Hepatocyte (in vitro differentiated cells): ENCODE data around the gene ADCY6. TPM values are rescaled to one million over a fixed set of nuclear protein-coding genes. Genes with fewer than 3 reads are reported as not detected.

Experiments used
- DNase-seq: peaks from one replicate; pipeline ENCODE4 v3.0.0-alpha.2; 2016; ENCODE audit warnings: low spot score
- H2AFZ ChIP-seq: fragments of 200-600 bp; sonication (generic); 2 replicates; pipeline ENCODE4 v1.6.0; 2016; ENCODE audit warnings: antibody characterized with exemption, mild to moderate bottlenecking
- H3K27ac ChIP-seq: fragments of 200-600 bp; sonication (generic); 2 replicates; pipeline ENCODE4 v1.5.1; 2016; ENCODE audit warnings: mild to moderate bottlenecking
- H3K27me3 ChIP-seq: fragments of 200-600 bp; sonication (generic); 2 replicates; pipeline ENCODE4 v1.6.1; 2016
- H3K36me3 ChIP-seq: fragments of 200-600 bp; sonication (generic); replicated peaks from 2 replicates; pipeline ENCODE4 v1.5.1; 2016; ENCODE audit warnings: low read depth; ENCODE audit not compliant: insufficient read depth
- H3K4me1 ChIP-seq: fragments of 200-600 bp; sonication (generic); 2 replicates; pipeline ENCODE4 v1.5.1; 2016; ENCODE audit warnings: mild to moderate bottlenecking, moderate library complexity; ENCODE audit not compliant: insufficient read depth
- H3K4me2 ChIP-seq: fragments of 200-600 bp; sonication (generic); 2 replicates; pipeline ENCODE4 v1.6.0; 2016
- H3K4me3 ChIP-seq: fragments of 200-600 bp; sonication (generic); 2 replicates; pipeline ENCODE4 v1.5.1; 2016; ENCODE audit warnings: mild to moderate bottlenecking
- H3K79me2 ChIP-seq: fragments of 200-600 bp; sonication (generic); 2 replicates; pipeline ENCODE4 v1.6.0; 2017; ENCODE audit warnings: mild to moderate bottlenecking
- H3K9me2 ChIP-seq: fragments of 200-600 bp; sonication (generic); replicated peaks from 2 replicates; pipeline ENCODE4 v1.6.0; 2017; ENCODE audit warnings: mild to moderate bottlenecking; ENCODE audit not compliant: insufficient read depth
- H3K9me3 ChIP-seq: fragments of 200-600 bp; sonication (generic); 2 replicates; pipeline ENCODE4 v1.5.1; 2016; ENCODE audit warnings: low read depth, mild to moderate bottlenecking
- H4K20me1 ChIP-seq: fragments of 200-600 bp; sonication (generic); 2 replicates; pipeline ENCODE4 v1.6.0; 2016; ENCODE audit warnings: mild to moderate bottlenecking; ENCODE audit not compliant: insufficient read depth, poor library complexity, severe bottlenecking
- CTCF ChIP-seq: fragments of 200-600 bp; sonication (generic); IDR thresholded peaks from 2 replicates; pipeline ENCODE4 v1.5.1; 2016; ENCODE audit warnings: antibody characterized with exemption, mild to moderate bottlenecking; ENCODE audit not compliant: poor library complexity
- EZH2 ChIP-seq: fragments of 200-600 bp; sonication (generic); IDR thresholded peaks from 2 replicates; pipeline ENCODE4 v1.6.1; 2016; ENCODE audit warnings: antibody characterized with exemption, mild to moderate bottlenecking, borderline replicate concordance
- EZH2phosphoT487 ChIP-seq: fragments of 200-600 bp; sonication (generic); IDR thresholded peaks from one replicate; pipeline ENCODE4 v1.6.1; 2018; ENCODE audit warnings: antibody characterized with exemption, mild to moderate bottlenecking, low read depth, moderate library complexity; ENCODE audit not compliant: unreplicated experiment, severe bottlenecking
- WGBS: methylation state at CpG from one replicate; pipeline ENCODE4 v1.1.6; 2016; ENCODE audit warnings: low lambda C conversion rate; ENCODE audit errors: missing lambda C conversion rate; 5-methylcytosine and 5-hydroxymethylcytosine counted together
- polyA plus RNA-seq: library from polyadenylated mRNA; unstranded; fragments of >200 nt; fragmentation: Nextera tagmentation; extraction: Ambion mirVana; gene quantifications from 2 replicates; pipeline ENCODE4 v1.2.1, GENCODE V29; 2016
- total RNA-seq: library from RNA; depleted of rRNA; stranded (reverse); fragments of >200 nt; gene quantifications from 2 replicates; pipeline ENCODE4 v1.2.3, GENCODE V29; 2014

The ADCY6 gene
- total and polyA plus RNA-seq, 2 experiments from 2014 or later, result 22.7 to 37.7 TPM

GRCh38 chr12:48824112-48824511, 35.2 kb upstream of the ADCY6 start:
- 67% methylated on average over 12 of the region's 12 CpGs for WGBS
- H3K36me3 ChIP-seq, result no peaks in the 10 kb centered on the region
- H3K4me3 ChIP-seq, result no peak overlapping the region
- H3K4me1 ChIP-seq, result peaks cover 4% of the 10 kb centered on the region
- no peaks in the 10 kb centered on the region for H3K9me3 ChIP-seq
- H4K20me1 ChIP-seq, result no peaks in the 10 kb centered on the region
- DNase-seq, result no peak
- no peaks in the 10 kb centered on the region for H3K79me2 ChIP-seq
- H3K27me3 ChIP-seq, result no peaks in the 10 kb centered on the region
- no peak for TF ChIP-seq EZH2phosphoT487
- TF ChIP-seq CTCF, result no peak
- no peak for TF ChIP-seq EZH2
- H3K9me2 ChIP-seq, result no peaks in the 10 kb centered on the region
- no peak overlapping the region for H2AFZ ChIP-seq
- no peak overlapping the region for H3K4me2 ChIP-seq
- no peak overlapping the region for H3K27ac ChIP-seq

DNA sequence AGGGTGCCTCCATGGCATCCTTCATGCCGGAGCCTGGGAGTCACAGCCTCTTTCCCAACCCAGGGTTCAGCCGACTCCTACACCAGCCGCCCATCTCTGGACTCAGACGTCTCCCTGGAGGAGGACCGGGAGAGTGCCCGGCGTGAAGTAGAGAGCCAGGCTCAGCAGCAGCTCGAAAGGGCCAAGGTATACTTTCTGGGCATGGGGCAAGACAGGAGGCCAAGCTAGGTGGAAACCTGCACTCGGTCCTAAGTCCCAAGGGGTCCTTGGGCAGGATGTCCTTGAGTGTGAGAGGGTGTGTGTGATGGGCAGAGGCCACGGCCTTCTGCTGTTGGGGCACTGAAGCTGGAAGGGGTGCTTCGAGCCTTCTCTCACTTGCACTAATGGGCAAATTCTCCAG, 34.4 kb upstream of the ADCY6 start:
- H3K9me3 ChIP-seq, result no peaks in the 10 kb centered on the region
- H3K9me2 ChIP-seq, result no peaks in the 10 kb centered on the region
- H3K4me3 ChIP-seq, result no peak overlapping the region
- H4K20me1 ChIP-seq, result no peaks in the 10 kb centered on the region
- no peak overlapping the region for H3K4me2 ChIP-seq
- TF ChIP-seq EZH2 (no peak), CTCF (no peak), EZH2phosphoT487 (no peak)
- no peaks in the 10 kb centered on the region for H3K36me3 ChIP-seq
- H3K27ac ChIP-seq, result no peak overlapping the region
- H2AFZ ChIP-seq, result no peak overlapping the region
- H3K4me1 ChIP-seq, result peaks cover 7% of the 10 kb centered on the region
- DNase-seq, result no peak
- 92% methylated on average over 11 of the region's 11 CpGs for WGBS
- no peaks in the 10 kb centered on the region for H3K27me3 ChIP-seq
- no peaks in the 10 kb centered on the region for H3K79me2 ChIP-seq

- H3K36me3 ChIP-seq, result no peaks in the 10 kb centered on the region
- H3K27me3 ChIP-seq, result no peaks in the 10 kb centered on the region
- H3K4me3 ChIP-seq, result no peak overlapping the region
- no peak overlapping the region for H3K27ac ChIP-seq
- H2AFZ ChIP-seq, result no peak overlapping the region
- H3K9me3 ChIP-seq, result no peaks in the 10 kb centered on the region
- 89% methylated on average over 2 of the region's 2 CpGs for WGBS
- no peaks in the 10 kb centered on the region for H3K9me2 ChIP-seq
- H3K79me2 ChIP-seq, result peaks cover 4% of the 10 kb centered on the region
- DNase-seq, result no peak
- no peaks in the 10 kb centered on the region for H4K20me1 ChIP-seq
- TF ChIP-seq EZH2, result no peak
- TF ChIP-seq EZH2phosphoT487, result no peak
- no peak for TF ChIP-seq CTCF
- H3K4me2 ChIP-seq, result no peak overlapping the region
- peaks cover 7% of the 10 kb centered on the region for H3K4me1 ChIP-seq
Observed at GRCh38 chr12:48822711-48823110, 33.8 kb upstream of the ADCY6 start.

DNA sequence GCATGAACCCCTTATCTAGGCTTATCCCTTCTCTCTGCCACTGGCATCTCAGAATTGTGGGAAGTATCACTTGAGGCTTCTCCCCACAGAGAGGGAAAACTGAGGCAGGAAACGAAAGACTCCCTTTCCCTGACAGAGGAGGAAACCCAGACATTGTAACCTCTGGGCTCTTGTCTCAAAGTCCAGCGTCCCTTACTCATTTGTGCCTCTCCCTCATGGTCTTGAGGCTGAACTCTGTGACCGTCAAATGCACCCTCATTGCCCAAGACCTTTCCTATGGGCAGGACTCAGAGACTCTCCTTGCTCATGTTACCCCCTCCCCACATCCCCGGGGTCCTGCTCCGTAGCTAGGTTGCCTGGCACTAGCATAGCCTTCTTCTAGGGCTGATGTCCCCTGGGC, 33.2 kb upstream of the ADCY6 start:
- H3K9me2 ChIP-seq, result no peaks in the 10 kb centered on the region
- no peak overlapping the region for H3K27ac ChIP-seq
- DNase-seq, result no peak
- H3K4me3 ChIP-seq, result no peak overlapping the region
- H3K9me3 ChIP-seq, result no peaks in the 10 kb centered on the region
- no peak overlapping the region for H2AFZ ChIP-seq
- 87% methylated on average over 5 of the region's 5 CpGs for WGBS
- no peaks in the 10 kb centered on the region for H3K36me3 ChIP-seq
- no peak overlapping the region for H3K4me2 ChIP-seq
- no peaks in the 10 kb centered on the region for H4K20me1 ChIP-seq
- no peak for TF ChIP-seq EZH2
- no peak for TF ChIP-seq EZH2phosphoT487
- peaks cover 12% of the 10 kb centered on the region for H3K4me1 ChIP-seq
- peaks cover 7% of the 10 kb centered on the region for H3K79me2 ChIP-seq
- no peaks in the 10 kb centered on the region for H3K27me3 ChIP-seq
